Endodermal cell (in vitro differentiated cells): ENCODE results near the gene EPAS1. TPM values are rescaled to one million over a fixed set of nuclear protein-coding genes. Genes with fewer than 3 reads are reported as not detected.

ENCODE experiments used
- DNase-seq: peaks from one replicate; pipeline ENCODE4 v3.0.0-alpha.2; 2017
- H3K27ac ChIP-seq: 2 replicates; pipeline ENCODE4 v1.5.1; 2013; ENCODE audit warnings: mild to moderate bottlenecking, low read depth, low read length, moderate library complexity
- H3K27me3 ChIP-seq: 2 replicates; pipeline ENCODE4 v1.6.1; 2013; ENCODE audit warnings: mild to moderate bottlenecking, low read length, moderate library complexity; ENCODE audit not compliant: insufficient read depth, control insufficient read depth, poor library complexity, severe bottlenecking
- H3K36me3 ChIP-seq: 2 replicates; pipeline ENCODE4 v1.7.0; 2013; ENCODE audit warnings: mild to moderate bottlenecking, low read length, moderate library complexity; ENCODE audit not compliant: control insufficient read depth, insufficient read depth
- H3K4me1 ChIP-seq: one replicate; pipeline ENCODE4 v1.7.0; 2013; ENCODE audit warnings: low read length; ENCODE audit not compliant: control insufficient read depth, insufficient read depth
- H3K4me3 ChIP-seq: 2 replicates; pipeline ENCODE4 v1.5.1; 2013; ENCODE audit warnings: mild to moderate bottlenecking, low read length, moderate library complexity
- H3K9ac ChIP-seq: 2 replicates; pipeline ENCODE4 v1.6.1; 2013; ENCODE audit warnings: mild to moderate bottlenecking, low read length, moderate library complexity; ENCODE audit not compliant: poor library complexity, severe bottlenecking; ENCODE audit errors: extremely low read depth
- H3K9me3 ChIP-seq: 2 replicates; pipeline ENCODE4 v1.6.1; 2013; ENCODE audit warnings: mild to moderate bottlenecking, low read length, moderate library complexity; ENCODE audit not compliant: control insufficient read depth
- H3K27ac Mint-ChIP-seq: 2 replicates; pipeline ENCODE4 v1.8.0; 2020; ENCODE audit warnings: mixed read lengths
- H3K27me3 Mint-ChIP-seq: 2 replicates; pipeline ENCODE4 v1.8.0; 2021; ENCODE audit warnings: mild to moderate bottlenecking, mixed read lengths; ENCODE audit not compliant: insufficient read depth
- H3K36me3 Mint-ChIP-seq: 2 replicates; pipeline ENCODE4 v1.8.0; 2020; ENCODE audit warnings: low read depth, mixed read lengths
- H3K4me1 Mint-ChIP-seq: 2 replicates; pipeline ENCODE4 v1.8.0; 2020; ENCODE audit warnings: mixed read lengths
- H3K4me3 Mint-ChIP-seq: 2 replicates; pipeline ENCODE4 v1.8.0; 2020; ENCODE audit warnings: mild to moderate bottlenecking, moderate library complexity, mixed read lengths
- H3K9me3 Mint-ChIP-seq: 2 replicates; pipeline ENCODE4 v1.8.0; 2020; ENCODE audit warnings: mild to moderate bottlenecking, mixed read lengths
- CTCF ChIP-seq: fragments of 200-600 bp; sonication (generic); conservative IDR thresholded peaks from 2 replicates; pipeline ENCODE4 v1.5.0; 2021; ENCODE audit warnings: antibody characterized with exemption, mild to moderate bottlenecking
- WGBS, 2 experiments: methylation state at CpG; one replicate each; pipeline versions ENCODE4 v1.1.5 to v1.1.7; 2013; ENCODE audit warnings: missing lambda C conversion rate in 2 of 2, mixed read lengths in 1 of 2; ENCODE audit not compliant: insufficient coverage in 1 of 2, insufficient read length in 1 of 2; 5-methylcytosine and 5-hydroxymethylcytosine counted together
- total RNA-seq, 2 donors: library from RNA; stranded (reverse); fragmentation: NEBNext Ultra II Directional in 1 of 2; extraction: Animal tissue kit (Norgen Biotek cat#: 25700) in 1 of 2; gene quantifications; 2 replicates in 1 of 2; 3 replicates in 1 of 2; pipeline ENCODE4 v1.2.1, GENCODE V29; 2021

The EPAS1 gene
- total RNA-seq, 2 donors from 2014 or later: 1.2 to 1.9 TPM

GRCh38 chr2:46263347-46263746 lies 33.9 kb upstream of the EPAS1 start:
- Mint-ChIP-seq H3K36me3 (no peaks in the 10 kb centered on the region), H3K9me3 (no peaks in the 10 kb centered on the region), H3K27me3 (peaks cover 5% of the 10 kb centered on the region), H3K4me1 (peaks cover 11% of the 10 kb centered on the region), H3K27ac (no peak overlapping the region), H3K4me3 (no peak overlapping the region)
- Histone ChIP-seq H3K4me3 (no peak overlapping the region), H3K9me3 (no peaks in the 10 kb centered on the region), H3K27ac (no peak overlapping the region), H3K4me1 (peaks cover 7% of the 10 kb centered on the region), H3K9ac (no peak overlapping the region), H3K27me3 (no peaks in the 10 kb centered on the region), H3K36me3 (no peaks in the 10 kb centered on the region)
- TF ChIP-seq CTCF: no peak
- WGBS, 2 experiments: 84 to 100% methylated on average over 1 of the region's 1 CpG
- DNase-seq: no peak

GRCh38 chr2:46264447-46264846 lies 32.8 kb upstream of the EPAS1 start:
- Mint-ChIP-seq H3K27ac (no peak overlapping the region), H3K4me1 (peaks cover 7% of the 10 kb centered on the region), H3K36me3 (no peaks in the 10 kb centered on the region), H3K9me3 (no peaks in the 10 kb centered on the region), H3K27me3 (peaks cover 5% of the 10 kb centered on the region), H3K4me3 (no peak overlapping the region)
- Histone ChIP-seq H3K27ac (no peak overlapping the region), H3K4me1 (peaks cover 4% of the 10 kb centered on the region), H3K9ac (no peak overlapping the region), H3K9me3 (no peaks in the 10 kb centered on the region), H3K4me3 (no peak overlapping the region), H3K27me3 (no peaks in the 10 kb centered on the region), H3K36me3 (no peaks in the 10 kb centered on the region)
- peak; percentile 24 for TF ChIP-seq CTCF
- DNase-seq: no peak
- WGBS, 2 experiments: 87% methylated on average over 2 of the region's 2 CpGs; no CpG with 5 or more reads in 1 of the 2 experiments

GRCh38 chr2:46266134-46266533 lies 31.1 kb upstream of the EPAS1 start:
- Mint-ChIP-seq H3K27ac (no peak overlapping the region), H3K4me1 (peaks cover 17% of the 10 kb centered on the region), H3K36me3 (no peaks in the 10 kb centered on the region), H3K4me3 (no peak overlapping the region), H3K9me3 (no peaks in the 10 kb centered on the region), H3K27me3 (peaks cover 5% of the 10 kb centered on the region)
- Histone ChIP-seq H3K27ac (no peak overlapping the region), H3K4me1 (no peaks in the 10 kb centered on the region), H3K27me3 (no peaks in the 10 kb centered on the region), H3K9me3 (no peaks in the 10 kb centered on the region), H3K4me3 (no peak overlapping the region), H3K9ac (no peak overlapping the region), H3K36me3 (no peaks in the 10 kb centered on the region)
- no peak for DNase-seq
- no peak for TF ChIP-seq CTCF
- WGBS, 2 experiments: 93 to 100% methylated on average over 1 to 5 of the region's 5 CpGs
